ENCODE data around the gene SUSD4.

GRCh38 chr1:223188618-223189356 lies 175.2 kb downstream of the SUSD4 start:
- no peak for TF ChIP-seq CTCF (conservative IDR thresholded peaks at IDR 0.05 in 1 of 2, IDR thresholded peaks at IDR 0.05 in 1 of 2; ENCODE audit: extremely low read depth in 1 of 2, insufficient read depth in 1 of 2, low read depth in 1 of 2, low read length in 2 of 2)
- no peak for TF ChIP-seq EZH2 (IDR thresholded peaks at IDR 0.05; ENCODE audit: borderline replicate concordance, low read length)
